Choroid plexus epithelial cell (primary cell): ENCODE results near the gene TMEM213.

ENCODE experiments used
- DNase-seq: peaks from one replicate; pipeline ENCODE4 v3.0.0-alpha.2; 2010; ENCODE audit warnings: low read depth
- H3K4me3 ChIP-seq: 2 replicates; pipeline ENCODE4 v1.5.1; 2011; ENCODE audit warnings: low read depth, mild to moderate bottlenecking, control low read depth, low read length, moderate library complexity
- CTCF ChIP-seq: conservative IDR thresholded peaks from 2 replicates; pipeline ENCODE4 v1.5.1; 2011; ENCODE audit warnings: low read depth, mild to moderate bottlenecking, control low read depth, inconsistent platforms, low read length, moderate library complexity

The TMEM213 gene

GRCh38 chr7:138813945-138814344 is 16.2 kb downstream of the TMEM213 start:
- H3K4me3 ChIP-seq = no peak overlapping the region
- DNase-seq = no peak
- TF ChIP-seq CTCF = no peak

GRCh38 chr7:138814816-138815332 is 17.1 kb downstream of the TMEM213 start:
- H3K4me3 ChIP-seq = no peak overlapping the region
- DNase-seq = peak; percentile 23
- TF ChIP-seq CTCF = no peak

GRCh38 chr7:138816650-138817049 is 18.9 kb downstream of the TMEM213 start:
- TF ChIP-seq CTCF = no peak
- DNase-seq = no peak
- no peak overlapping the region for H3K4me3 ChIP-seq

GRCh38 chr7:138819625-138820024 is 21.8 kb downstream of the TMEM213 start:
- DNase-seq = no peak
- TF ChIP-seq CTCF = no peak
- H3K4me3 ChIP-seq = no peak overlapping the region

GRCh38 chr7:138821912-138822311 is 24.1 kb downstream of the TMEM213 start:
- no peak for DNase-seq
- TF ChIP-seq CTCF = no peak
- no peak overlapping the region for H3K4me3 ChIP-seq

GRCh38 chr7:138822867-138823535 is 25.2 kb downstream of the TMEM213 start:
- no peak for DNase-seq
- TF ChIP-seq CTCF = no peak
- no peak overlapping the region for H3K4me3 ChIP-seq
